ENCODE data around the gene PITPNB.

DNA sequence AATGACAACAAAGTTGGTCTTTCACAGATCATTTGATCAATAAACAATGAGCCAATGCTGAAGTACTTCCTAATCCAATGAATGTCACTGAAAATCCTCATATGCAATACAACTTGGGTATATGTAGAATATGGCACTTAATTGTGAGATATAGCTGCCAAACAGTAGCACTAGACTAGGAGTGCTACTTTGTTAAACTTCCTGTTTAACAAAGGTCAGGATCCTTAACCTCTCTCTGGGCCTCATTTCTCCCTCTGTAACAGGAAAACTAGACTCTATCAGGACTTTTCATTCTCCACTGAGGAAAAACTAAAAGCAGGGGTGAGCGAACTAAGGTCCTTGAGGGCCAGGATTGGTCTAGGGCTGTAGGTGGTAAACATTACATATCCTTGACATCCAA is 56.1 kb downstream of the PITPNB start:
- TF ChIP-seq, protein P1, sequence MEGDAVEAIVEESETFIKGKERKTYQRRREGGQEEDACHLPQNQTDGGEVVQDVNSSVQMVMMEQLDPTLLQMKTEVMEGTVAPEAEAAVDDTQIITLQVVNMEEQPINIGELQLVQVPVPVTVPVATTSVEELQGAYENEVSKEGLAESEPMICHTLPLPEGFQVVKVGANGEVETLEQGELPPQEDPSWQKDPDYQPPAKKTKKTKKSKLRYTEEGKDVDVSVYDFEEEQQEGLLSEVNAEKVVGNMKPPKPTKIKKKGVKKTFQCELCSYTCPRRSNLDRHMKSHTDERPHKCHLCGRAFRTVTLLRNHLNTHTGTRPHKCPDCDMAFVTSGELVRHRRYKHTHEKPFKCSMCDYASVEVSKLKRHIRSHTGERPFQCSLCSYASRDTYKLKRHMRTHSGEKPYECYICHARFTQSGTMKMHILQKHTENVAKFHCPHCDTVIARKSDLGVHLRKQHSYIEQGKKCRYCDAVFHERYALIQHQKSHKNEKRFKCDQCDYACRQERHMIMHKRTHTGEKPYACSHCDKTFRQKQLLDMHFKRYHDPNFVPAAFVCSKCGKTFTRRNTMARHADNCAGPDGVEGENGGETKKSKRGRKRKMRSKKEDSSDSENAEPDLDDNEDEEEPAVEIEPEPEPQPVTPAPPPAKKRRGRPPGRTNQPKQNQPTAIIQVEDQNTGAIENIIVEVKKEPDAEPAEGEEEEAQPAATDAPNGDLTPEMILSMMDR (optimal IDR thresholded peaks at IDR 0.05 in 1 of 3, IDR thresholded peaks at IDR 0.05 in 1 of 3, conservative IDR thresholded peaks at IDR 0.05 in 1 of 3; ENCODE audit: extremely low read depth in 1 of 3, insufficient read depth in 2 of 3, low read length in 3 of 3): no peak
- TF ChIP-seq EZH2 (IDR thresholded peaks at IDR 0.05; ENCODE audit: low read length): no peak

Measured in keratinocyte (primary cell).